UCSD-AML1 (cell line): Measurements from ENCODE around the gene VAMP4.
"Not testable (repeated sequence)": the region's sequence is repeated elsewhere in the genome, so short reads cannot be mapped to it uniquely, and the experiment has no call there.

ENCODE experiments used
- DNase-seq: peaks from one replicate; lab custom pipeline; 2025; ENCODE audit not compliant: unreplicated experiment; lab: John Stamatoyannopoulos, UW

VAMP4 gene

DNA sequence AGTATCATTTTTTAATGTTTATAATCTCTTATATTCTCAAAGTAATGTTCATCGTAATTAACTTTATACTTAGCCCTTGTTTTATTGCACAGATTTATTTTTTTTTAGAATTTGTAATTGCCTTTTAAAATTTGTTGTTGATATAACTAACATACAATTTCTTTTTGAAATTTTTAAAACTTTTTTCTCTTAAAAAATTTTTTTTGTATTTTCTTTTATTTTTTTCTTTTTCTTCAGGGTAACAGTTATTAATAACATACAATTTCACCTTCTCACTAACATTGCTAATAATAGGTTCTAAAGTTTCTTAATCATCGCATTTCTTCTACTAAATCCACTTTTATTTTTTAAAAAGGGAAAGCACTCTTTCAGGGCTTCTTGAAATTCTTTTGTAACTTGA, 11.3 kb upstream of the VAMP4 start:
- DNase-seq, result no peak

DNA sequence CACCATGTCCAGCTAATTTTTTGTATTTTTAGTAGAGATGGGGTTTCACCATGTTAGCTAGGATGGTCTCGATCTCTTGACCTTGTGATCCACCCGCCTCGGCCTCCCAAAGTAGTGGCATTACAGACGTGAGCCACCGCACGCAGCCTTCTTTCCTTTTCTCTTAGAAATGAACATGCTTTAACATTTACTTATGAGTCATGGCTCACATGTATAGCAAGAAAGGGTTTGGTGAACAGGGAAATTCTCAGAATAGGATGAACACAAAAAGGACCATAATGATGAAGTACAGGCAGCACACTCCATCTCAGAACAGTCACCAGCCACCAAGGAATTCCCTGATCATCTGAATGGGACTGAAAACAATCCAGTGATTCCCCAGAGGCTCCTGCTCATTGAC, 9.4 kb upstream of the VAMP4 start:
- DNase-seq, result no peak

DNA sequence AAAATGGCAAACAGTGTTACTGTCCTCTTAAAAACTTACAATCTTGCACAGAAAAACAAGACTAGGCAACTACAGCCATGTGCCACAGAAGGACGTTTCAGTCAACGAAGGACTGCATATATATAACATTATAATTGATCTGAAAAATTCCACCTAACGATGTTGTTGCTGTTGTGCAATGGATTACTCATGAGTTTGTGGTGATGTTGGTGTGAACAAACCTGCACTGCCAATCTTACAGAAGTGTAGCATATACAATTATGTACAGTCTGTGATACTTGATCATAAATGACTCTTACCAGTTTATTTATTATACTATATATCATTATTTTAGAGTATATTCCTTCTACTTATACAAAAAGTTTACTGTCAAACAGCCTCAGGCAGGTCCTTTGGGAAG, 6.8 kb upstream of the VAMP4 start:
- DNase-seq, result no peak

DNA sequence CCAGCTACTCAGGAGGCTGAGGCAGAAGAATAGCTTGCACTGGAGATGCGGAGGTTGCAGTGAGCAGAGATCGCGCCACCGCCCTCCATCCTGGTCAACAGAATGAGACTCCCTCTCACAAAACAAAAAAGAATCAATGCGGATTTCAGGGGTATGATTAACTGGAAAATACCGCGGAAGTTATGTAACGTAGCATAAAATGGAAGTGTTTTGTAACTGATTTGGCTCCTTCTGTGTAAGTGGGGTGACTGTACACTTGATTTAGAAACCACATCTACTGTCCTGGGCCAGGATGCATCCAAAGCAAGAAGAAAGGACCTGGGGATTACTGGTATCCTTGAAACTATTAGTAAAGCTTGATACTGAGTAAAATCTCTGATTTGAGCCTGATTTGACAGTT, 3.1 kb upstream of the VAMP4 start:
- no peak for DNase-seq

DNA sequence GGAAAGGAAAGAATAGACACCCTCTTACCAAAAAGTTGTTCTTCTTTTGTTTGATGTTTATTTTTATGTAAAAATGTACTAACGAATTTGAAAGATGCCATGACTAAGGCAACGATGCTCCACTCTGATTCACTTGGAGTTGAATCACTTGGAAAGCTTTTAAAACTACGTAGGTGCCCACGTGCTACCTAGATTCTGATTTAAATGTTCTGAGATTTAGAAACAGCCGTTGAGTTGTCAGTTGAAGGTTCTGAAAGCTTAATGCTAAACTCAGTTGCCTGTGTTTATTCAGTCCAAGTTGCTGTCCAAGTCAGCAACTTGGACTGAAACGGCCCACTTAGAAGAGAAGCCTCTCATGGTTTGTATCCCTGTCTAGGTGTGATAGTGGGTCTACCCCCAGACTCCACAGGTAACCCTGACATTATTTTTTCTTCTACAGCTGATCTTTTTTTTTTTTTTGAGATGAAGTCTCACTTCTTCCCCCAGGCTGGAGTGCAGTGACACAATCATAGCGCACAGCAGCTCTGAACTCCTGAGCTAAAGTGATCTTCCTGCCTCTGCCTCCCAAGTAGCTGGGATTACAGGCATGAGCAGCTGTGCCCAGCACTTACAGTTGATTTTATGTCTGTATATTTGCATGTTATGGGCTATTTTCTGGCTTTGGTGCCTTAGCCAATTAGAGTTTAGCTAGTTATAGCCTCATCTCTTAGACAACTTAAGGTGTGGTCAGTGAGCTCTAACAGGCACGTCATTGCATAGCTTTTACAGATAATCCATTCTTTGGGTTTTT, 1.4 kb upstream of the VAMP4 start:
- DNase-seq, result no peak

DNA sequence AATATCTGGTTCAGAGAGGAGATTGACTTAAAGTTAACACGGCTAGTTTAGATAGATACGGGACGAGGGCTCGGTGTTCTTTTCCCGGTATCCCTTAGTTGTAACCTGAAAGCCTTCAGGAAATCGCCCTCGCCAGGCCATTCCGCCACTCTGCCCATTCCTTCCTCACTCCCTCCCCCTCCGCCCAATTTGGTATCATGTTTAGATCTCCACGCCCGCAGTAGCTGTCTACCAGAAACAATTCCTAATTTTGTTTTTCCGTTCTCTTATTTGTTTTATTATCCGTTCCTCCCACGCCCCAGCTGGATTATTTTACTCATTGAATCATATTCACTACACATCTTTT, 685 bp upstream of the VAMP4 start:
- peak; percentile 54 for DNase-seq

DNA sequence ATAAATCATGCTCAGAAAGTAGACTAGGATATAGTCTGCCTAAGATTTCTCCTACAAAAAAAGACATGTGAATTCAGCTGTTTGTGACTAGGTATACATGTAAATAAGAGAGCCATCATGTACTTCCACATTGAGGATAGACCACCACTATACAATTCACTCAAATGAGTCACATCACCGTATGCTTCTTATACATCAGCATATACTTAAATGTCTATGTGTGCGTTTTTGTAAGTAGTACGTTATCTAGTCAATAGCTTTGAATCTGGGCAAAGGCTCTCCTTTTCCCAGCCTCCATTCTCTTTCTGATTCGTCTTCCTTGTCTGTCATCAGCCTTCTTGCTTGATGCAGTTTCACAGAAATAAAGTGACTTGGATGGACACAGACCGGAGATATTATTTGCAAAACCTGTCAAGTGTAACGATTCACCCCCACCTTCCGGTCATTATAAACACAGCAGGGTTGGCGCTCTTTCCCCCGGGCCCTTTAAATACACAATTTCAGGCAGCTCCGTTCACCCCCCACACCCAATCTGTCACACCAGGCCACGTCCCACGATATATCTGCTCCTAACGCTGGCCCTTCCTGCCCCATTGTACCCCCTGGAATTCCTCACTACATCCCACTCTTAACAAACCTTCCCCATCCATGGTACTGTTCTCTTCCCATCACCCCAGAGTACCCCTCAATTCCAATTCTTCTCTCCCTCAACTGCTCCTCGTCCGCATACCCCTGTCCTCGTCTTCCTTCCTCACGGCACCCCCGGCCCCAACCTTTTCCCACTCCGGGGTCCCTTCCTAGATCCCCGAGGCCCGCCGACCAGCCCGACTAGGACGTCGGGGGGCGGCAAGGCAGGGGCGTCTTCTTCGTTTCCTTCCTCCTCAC, 636 bp downstream of the VAMP4 start:
- DNase-seq, result peak; percentile 51

DNA sequence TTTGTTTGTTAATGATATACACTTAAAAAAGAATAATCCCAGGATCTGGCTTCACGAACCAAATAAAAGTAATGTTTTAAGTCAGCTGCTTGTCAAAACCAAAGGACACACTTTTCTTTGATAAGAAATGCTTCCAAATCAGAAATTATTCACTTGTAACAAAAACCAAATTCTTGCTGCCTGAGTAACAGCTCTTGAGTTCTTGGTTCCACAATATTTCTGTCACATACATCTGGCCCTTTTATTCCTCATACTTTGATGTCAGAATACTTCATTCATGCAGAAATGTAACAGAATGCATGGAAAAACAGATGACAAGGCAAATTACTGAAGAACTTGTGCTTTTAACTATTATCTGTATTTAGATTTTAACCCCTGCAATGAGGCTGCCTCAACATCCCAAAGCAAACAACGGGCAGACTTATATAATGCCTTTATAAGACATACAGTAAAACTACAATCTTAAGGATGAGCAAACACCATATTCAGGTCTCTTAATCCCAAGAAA, 1.5 kb downstream of the VAMP4 start:
- DNase-seq, result no peak

DNA sequence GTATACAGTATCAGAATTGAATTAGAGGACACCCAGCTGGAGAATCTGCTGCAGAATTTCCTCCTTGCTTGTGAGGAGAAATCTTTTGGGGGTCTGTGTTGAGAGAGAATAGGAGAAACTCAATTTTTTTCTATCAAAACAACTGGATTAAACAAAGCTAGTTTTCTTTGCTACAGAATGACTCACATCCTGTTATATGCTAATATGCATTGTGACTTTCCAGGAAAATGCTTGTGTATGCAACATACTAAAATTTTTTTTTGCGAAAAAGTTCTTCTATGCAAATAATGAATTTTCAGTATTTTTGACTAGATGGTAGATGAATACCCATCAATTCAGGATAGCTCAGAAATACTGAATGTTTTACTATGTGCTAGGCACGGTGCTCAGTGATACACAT, 2.2 kb downstream of the VAMP4 start:
- no peak for DNase-seq

DNA sequence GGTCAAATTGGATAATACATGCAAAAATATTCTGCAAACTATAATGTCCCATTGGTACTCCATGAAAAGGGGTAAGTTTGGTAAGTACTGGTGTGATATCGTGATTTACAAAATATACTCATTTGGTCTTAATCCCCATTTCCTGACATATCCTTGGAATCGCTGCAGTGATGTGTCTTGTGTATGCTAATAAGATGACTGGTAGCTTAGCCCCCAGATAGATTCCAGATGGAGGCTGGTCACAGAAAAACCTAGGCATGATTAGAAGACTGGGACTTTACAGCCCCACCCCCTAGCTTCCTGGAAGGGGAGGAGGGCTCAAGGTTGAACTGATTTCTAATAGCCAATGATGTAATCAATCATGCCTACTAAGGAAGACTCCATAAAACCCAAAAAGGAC, 3.0 kb downstream of the VAMP4 start:
- DNase-seq, result no peak

DNA sequence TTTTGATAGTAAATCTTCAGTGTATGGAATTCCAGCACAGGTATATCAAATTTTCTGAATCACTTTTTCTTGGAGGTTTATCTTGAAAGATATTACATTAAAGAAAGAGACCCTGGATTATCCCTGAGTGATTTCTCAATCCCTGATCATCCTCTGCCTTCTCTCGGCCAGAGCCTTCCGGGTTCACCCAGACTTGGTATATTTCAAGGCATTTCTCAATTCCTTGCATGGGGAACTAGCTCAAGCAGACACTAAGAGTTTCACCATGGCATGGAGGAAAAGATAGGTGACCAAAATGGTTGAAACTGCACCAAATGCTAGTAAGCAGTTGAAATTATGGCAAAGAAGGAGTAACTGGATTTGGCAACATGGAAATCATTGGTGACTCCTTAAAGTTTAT, 5.7 kb downstream of the VAMP4 start:
- no peak for DNase-seq

DNA sequence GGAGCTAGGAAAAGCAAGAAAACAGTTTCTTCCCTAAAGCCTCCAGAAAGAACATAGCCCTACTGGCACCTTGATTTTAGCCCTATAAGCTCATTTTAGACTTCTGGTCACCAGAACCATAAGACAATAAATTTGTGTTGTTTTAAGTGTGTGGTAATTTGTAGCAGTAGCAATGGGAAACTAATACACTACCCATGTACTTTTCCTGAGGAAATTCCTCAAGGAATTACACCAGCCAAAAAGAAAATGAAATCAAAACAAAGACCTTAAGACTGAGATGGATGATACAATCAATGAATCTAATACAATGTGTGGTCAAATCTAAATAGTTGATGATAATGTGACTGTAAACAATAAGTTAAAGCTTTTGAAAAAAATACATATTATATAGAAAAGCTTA, 11.8 kb downstream of the VAMP4 start:
- DNase-seq, result no peak

DNA sequence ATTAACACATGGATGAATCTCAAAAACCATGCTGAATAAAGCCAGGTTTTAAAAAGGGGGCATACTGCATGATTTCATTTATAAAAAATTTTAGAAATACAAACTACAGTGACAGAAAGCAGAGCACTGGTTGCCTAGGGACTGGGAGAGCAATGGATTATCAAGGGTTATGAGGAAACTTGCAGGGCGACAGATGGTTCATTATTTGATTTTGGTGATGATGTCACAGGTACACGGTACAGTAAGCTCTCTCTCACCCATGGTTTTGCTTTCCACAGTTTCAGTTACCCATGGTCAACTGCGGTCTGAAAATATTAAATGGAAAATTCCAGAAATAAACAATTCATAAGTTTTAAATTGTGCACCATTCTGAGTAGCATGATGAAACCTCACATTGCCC, 14.1 kb downstream of the VAMP4 start:
- DNase-seq, result no peak

DNA sequence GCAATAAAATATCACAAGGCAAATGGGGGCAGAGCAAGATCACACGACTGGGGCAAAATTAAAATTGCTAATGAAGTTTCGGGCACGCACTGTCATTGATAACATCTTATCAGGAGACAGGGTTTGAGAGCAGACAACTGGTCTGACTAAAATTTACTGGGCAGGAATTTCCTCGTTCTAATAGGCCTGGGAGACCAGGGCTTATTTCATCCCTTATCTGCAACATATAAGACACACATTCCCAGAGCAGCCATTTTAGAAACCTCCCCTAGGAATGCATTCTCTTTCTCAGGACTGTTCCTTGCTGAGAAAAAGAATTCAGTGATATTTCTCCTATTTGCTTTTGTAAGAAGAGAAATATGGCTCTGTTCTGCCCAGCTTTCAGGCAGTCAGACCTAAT, 18.7 kb downstream of the VAMP4 start:
- DNase-seq, result not testable (repeated sequence)

DNA sequence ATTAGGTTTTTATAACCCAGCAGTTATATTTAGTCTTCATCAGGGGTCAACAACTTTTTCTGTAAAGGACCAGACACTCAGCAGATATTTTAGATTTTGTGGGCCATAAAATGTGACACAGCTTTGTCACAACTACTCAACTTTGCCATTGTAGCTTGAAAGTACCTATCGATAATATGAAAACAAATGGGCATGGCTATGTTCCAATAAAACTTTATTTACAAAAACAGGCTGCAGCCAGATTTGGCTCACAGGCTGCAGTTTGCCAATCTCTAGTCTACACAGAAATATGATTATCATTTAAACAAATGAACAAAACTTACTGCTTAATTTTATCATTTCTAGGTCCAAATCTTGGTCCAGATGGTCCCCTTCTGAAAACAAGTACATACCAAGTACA, 23.0 kb downstream of the VAMP4 start:
- DNase-seq, result no peak

DNA sequence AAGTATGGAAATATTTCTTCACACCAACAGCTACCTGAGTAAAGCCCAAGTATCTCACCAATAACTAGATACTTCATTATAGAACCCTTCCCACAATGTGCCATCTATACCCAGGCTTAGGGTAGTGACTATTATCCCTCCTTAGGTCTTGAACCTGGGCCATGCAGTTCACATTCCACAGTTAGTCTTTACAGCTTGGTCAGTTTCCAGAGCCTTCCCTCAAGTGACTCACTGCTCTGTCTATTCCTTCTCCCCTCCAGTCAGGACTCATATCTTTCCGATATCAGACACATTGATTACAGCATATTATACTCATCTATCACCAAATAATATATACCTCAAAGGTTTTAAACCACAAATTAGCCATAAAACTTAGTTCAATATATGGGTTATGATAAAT, 23.6 kb downstream of the VAMP4 start:
- no peak for DNase-seq

DNA sequence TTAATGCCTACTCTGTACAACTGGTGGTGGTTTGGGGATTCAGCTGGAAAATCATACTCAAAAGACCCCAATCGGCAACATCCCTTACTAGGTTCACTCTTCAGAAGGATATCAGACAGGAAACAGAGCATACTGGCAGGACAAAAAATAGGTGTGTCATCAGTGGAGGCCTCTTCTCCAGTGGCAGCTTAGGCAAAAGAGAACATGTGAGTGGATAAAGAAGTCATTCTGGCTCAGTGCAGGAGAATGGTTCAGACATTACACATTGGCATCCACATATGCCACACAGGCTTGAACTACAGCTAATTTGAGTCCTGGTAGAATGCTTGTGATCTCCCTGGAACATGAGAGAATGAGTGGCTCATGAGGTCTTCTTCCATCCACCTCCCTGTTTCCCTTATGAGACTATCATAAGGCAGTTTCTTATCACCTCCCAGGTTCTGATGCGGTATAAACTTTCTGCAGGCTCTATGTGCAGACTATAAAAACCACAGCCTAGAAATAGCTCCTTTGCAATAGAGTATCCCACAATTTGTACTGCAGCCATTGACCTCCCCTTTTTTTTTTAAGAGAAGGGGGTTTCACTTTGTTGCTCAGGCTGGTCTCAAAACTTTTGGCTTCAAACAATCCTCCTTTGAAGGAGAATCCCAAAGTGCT, 24.7 kb downstream of the VAMP4 start:
- no peak for DNase-seq

DNA sequence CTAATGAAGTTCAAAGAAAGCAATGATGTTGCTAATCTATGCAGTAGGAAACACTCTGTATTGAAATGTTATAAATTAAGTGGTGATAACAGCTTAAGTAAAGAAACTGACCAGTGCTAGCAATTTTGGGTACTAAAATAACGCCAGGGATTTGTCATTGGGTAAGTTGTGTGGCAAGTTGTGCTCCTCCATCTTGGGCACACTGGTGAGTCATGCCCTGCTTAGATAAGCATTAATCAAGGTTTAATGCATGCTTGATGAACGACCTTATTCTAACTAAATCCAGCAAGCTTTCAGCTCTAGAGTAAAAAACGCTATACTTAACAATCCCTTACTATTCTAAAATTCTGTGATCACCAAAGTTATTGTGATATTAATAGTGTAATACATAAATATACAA, 25.2 kb downstream of the VAMP4 start:
- DNase-seq, result no peak

DNA sequence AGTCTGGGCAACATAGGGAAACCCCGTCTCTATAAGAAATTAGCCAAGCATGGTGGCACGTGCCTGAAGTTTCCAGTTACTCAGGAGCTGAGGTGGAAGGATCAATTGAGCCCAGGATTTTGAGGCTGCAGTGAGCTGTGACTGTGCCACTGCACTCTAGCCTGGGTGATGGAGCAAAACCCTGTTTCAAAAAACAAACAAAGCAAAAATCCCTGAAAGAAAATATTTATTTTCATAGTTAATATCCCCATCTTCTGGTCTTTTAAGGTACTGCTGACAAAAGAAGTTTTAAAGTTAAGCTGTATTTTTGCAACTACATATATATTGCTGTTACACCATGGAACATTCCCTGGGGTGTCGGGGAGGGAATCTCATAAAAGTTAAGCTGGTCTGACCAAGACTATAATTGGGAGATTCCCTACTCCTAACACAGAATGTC, 26.0 kb downstream of the VAMP4 start:
- no peak for DNase-seq

DNA sequence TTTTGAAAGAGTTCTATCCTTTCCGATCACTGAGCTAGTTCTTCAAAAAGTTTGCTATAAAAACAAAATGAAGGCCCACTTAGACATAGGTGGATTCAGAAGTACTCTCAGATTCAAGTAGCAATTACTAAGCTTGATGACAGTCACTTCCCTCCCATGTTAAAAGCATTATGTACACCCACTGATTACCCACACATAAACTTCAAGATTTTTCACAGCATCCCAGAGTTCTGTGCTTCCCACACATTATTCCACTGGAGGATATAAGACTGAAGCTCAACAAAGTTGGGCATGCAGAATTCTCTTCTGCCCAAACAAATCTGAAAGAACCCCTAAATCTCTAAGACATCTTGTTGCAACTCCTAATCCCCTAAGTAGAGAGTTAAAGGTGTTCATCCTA, 29.5 kb downstream of the VAMP4 start:
- DNase-seq, result no peak

DNA sequence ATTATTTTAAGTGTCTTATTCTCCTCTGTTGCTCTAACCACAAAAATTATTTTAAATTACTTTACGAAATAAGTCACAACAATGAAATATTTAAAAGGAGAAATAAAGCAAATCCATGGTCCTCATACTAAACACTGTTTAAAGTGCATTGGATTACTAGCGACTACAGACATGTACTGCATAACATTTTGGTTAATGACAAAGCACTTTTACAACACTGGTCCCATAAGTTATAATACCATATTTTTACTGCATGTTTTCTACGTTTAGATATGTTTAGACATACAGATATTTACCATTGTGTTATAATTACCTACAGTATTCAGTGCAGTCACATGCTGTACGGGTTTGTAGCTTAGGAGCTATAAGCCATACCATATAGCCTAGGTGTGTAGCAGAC, 30.2 kb downstream of the VAMP4 start:
- no peak for DNase-seq

DNA sequence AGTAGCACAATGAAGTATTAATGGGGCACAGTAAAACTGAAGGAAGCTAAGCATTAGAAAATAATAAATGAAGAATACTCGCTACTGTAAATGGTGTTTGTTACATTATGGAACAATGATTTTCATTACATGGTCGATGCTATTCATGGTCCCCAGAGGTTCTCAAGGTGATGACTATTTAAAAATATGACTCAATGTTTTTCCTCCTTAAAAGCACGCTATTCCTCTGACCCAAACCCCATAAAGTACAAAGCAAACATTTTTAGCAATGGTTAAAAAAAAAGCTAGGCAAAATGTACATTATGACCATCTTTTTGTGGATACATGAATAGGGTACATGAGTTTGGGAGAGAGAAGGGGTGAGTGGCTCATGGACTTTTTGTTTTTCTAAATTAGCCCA, 34.3 kb downstream of the VAMP4 start:
- no peak for DNase-seq
